Measurements from ENCODE around the gene THRB.

THRB gene

GRCh38 chr3:24361623-24362022 is 133.0 kb downstream of the THRB start:
- TF ChIP-seq, protein P1, sequence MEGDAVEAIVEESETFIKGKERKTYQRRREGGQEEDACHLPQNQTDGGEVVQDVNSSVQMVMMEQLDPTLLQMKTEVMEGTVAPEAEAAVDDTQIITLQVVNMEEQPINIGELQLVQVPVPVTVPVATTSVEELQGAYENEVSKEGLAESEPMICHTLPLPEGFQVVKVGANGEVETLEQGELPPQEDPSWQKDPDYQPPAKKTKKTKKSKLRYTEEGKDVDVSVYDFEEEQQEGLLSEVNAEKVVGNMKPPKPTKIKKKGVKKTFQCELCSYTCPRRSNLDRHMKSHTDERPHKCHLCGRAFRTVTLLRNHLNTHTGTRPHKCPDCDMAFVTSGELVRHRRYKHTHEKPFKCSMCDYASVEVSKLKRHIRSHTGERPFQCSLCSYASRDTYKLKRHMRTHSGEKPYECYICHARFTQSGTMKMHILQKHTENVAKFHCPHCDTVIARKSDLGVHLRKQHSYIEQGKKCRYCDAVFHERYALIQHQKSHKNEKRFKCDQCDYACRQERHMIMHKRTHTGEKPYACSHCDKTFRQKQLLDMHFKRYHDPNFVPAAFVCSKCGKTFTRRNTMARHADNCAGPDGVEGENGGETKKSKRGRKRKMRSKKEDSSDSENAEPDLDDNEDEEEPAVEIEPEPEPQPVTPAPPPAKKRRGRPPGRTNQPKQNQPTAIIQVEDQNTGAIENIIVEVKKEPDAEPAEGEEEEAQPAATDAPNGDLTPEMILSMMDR (IDR thresholded peaks at IDR 0.05; ENCODE audit: insufficient read depth, missing control alignments), result no peak
- DNase-seq (ENCODE audit: insufficient read length, low spot score), result no peak
- no peak for FAIRE-seq

GRCh38 chr3:24360957-24361356 is 133.7 kb downstream of the THRB start:
- TF ChIP-seq, protein P1 (IDR thresholded peaks at IDR 0.05; ENCODE audit: insufficient read depth, missing control alignments), result no peak
- FAIRE-seq (no peak), DNase-seq (ENCODE audit: insufficient read length, low spot score) (no peak)

GRCh38 chr3:24359645-24360462 is 134.8 kb downstream of the THRB start:
- no peak for FAIRE-seq
- DNase-seq (ENCODE audit: insufficient read length, low spot score), result no peak
- TF ChIP-seq, protein P1 (IDR thresholded peaks at IDR 0.05; ENCODE audit: insufficient read depth, missing control alignments), result no peak

GRCh38 chr3:24359102-24359501 is 135.5 kb downstream of the THRB start:
- DNase-seq (ENCODE audit: insufficient read length, low spot score), result no peak
- TF ChIP-seq, protein P1 (IDR thresholded peaks at IDR 0.05; ENCODE audit: insufficient read depth, missing control alignments), result no peak
- FAIRE-seq, result no peak

DNA sequence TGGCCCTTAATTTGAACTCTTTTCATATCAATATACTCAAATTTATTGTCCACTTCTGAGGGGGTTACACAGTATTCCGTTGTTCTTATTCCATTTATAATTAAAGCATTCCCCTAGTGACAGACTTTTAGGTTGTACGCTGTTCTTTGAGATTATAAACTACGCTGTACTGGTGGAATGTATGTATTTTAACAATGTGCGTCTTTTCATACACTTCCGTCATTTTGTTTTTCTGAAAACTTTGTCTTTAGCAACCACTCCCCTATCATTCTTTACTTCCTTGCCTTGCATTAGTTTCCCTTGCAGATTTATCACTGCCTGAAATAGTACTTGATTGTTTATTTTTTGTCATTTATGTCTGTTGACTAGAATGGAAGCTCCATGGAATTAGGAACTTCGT is 137.0 kb downstream of the THRB start:
- FAIRE-seq (no peak), DNase-seq (ENCODE audit: insufficient read length, low spot score) (no peak)
- TF ChIP-seq, protein P1 (IDR thresholded peaks at IDR 0.05; ENCODE audit: insufficient read depth, missing control alignments), result no peak

GRCh38 chr3:24355806-24356205 is 138.8 kb downstream of the THRB start:
- FAIRE-seq (no peak), DNase-seq (ENCODE audit: insufficient read length, low spot score) (no peak)
- TF ChIP-seq, protein P1 (IDR thresholded peaks at IDR 0.05; ENCODE audit: insufficient read depth, missing control alignments), result no peak

GRCh38 chr3:24354230-24354629 is 140.4 kb downstream of the THRB start:
- FAIRE-seq (no peak), DNase-seq (ENCODE audit: insufficient read length, low spot score) (no peak)
- TF ChIP-seq, protein P1 (IDR thresholded peaks at IDR 0.05; ENCODE audit: insufficient read depth, missing control alignments), result no peak

Measured in D721Med (cell line).